ENCODE results near the gene TRIM34. TPM values are rescaled to one million over a fixed set of nuclear protein-coding genes. Genes with fewer than 3 reads are reported as not detected.

The TRIM34 gene
- total RNA-seq, 1 experiment from 2014 or later: 0.66 TPM

GRCh38 chr11:5626196-5626595, 1.4 kb downstream of the TRIM34 start:
- Mint-ChIP-seq H3K27ac (no peak overlapping the region), H3K27me3 (ENCODE audit: low read depth) (no peaks in the 10 kb centered on the region), H3K9me3 (0 out of 2 replicates have a peak, but pooled peaks cover 3% of the 10 kb centered on the region), H3K4me1 (peaks cover 29% of the 10 kb centered on the region), H3K4me3 (no peak overlapping the region), H3K36me3 (no peaks in the 10 kb centered on the region)
- ATAC-seq (no peak), DNase-seq (ENCODE audit: low spot score) (no peak)
- POLR2A ChIA-PET: no interaction called here
- CTCF ChIA-PET: no interaction called here
- no peak for TF ChIP-seq CBFB (CRISPR knock-in tag; IDR thresholded peaks at IDR 0.05; ENCODE audit: low read depth)
- no peak for TF ChIP-seq GRHL2 (CRISPR knock-in tag; IDR thresholded peaks at IDR 0.05; ENCODE audit: insufficient replicate concordance, severe bottlenecking)
- TF ChIP-seq NFYB (CRISPR knock-in tag; conservative IDR thresholded peaks at IDR 0.05; ENCODE audit: low read depth): no peak
- TF ChIP-seq STAT6 (CRISPR knock-in tag; conservative IDR thresholded peaks at IDR 0.05; ENCODE audit: low read depth): no peak
- TF ChIP-seq HMGXB4 (CRISPR knock-in tag; IDR thresholded peaks at IDR 0.05): no peak
- no peak for TF ChIP-seq MYBL2 (CRISPR knock-in tag; IDR thresholded peaks at IDR 0.05)
- TF ChIP-seq ESRRA (CRISPR knock-in tag; IDR thresholded peaks at IDR 0.05; ENCODE audit: borderline replicate concordance): no peak

DNA sequence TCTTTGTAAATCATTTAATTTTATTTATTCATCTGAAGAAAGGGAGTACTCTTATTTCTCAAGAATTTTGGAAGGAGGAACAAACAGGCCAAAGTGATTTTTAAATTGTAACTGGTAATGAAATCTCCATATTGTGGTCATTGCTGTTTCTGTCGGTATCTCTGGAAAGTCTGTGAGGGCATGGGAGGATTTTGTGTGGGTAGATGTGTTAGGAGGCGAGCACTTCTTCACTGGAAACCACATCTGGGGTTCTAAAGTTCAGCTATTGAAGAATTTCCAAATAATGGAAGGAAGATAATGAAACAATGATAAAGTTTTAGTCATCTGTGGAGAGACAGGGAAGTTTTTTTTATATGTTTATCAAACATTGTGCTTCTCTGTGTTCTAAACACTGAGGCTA, 6.6 kb downstream of the TRIM34 start:
- H3K27ac Mint-ChIP-seq: no peak overlapping the region
- H3K36me3 Mint-ChIP-seq: peaks cover 3% of the 10 kb centered on the region
- POLR2A ChIA-PET: no interaction called here
- H3K4me1 Mint-ChIP-seq: no peaks in the 10 kb centered on the region
- ATAC-seq: no peak
- CTCF ChIA-PET: no interaction called here
- peaks cover 7% of the 10 kb centered on the region; the same call in 1 of the 2 replicates for H3K9me3 Mint-ChIP-seq
- no peak overlapping the region for H3K4me3 Mint-ChIP-seq
- H3K27me3 Mint-ChIP-seq (ENCODE audit: low read depth): no peaks in the 10 kb centered on the region; the same call in 1 of the 2 replicates
- no peak for DNase-seq (ENCODE audit: low spot score)
- no peak for TF ChIP-seq FOXP1 (CRISPR knock-in tag; IDR thresholded peaks at IDR 0.05; ENCODE audit: borderline replicate concordance)
- TF ChIP-seq, protein P1, sequence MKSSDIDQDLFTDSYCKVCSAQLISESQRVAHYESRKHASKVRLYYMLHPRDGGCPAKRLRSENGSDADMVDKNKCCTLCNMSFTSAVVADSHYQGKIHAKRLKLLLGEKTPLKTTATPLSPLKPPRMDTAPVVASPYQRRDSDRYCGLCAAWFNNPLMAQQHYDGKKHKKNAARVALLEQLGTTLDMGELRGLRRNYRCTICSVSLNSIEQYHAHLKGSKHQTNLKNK (CRISPR knock-in tag; IDR thresholded peaks at IDR 0.05): no peak
- no peak for TF ChIP-seq ZNF263 (CRISPR knock-in tag; IDR thresholded peaks at IDR 0.05; ENCODE audit: low read depth)
- TF ChIP-seq, protein P2, sequence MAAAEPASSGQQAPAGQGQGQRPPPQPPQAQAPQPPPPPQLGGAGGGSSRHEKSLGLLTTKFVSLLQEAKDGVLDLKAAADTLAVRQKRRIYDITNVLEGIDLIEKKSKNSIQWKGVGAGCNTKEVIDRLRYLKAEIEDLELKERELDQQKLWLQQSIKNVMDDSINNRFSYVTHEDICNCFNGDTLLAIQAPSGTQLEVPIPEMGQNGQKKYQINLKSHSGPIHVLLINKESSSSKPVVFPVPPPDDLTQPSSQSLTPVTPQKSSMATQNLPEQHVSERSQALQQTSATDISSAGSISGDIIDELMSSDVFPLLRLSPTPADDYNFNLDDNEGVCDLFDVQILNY (CRISPR knock-in tag; IDR thresholded peaks at IDR 0.05): no peak
- no peak for TF ChIP-seq TEAD4 (CRISPR knock-in tag; IDR thresholded peaks at IDR 0.05)
- no peak for TF ChIP-seq CBFB (CRISPR knock-in tag; IDR thresholded peaks at IDR 0.05; ENCODE audit: low read depth)
- no peak for TF ChIP-seq ZNF396 (CRISPR knock-in tag; IDR thresholded peaks at IDR 0.05; ENCODE audit: borderline replicate concordance)
- TF ChIP-seq HMGXB4 (CRISPR knock-in tag; IDR thresholded peaks at IDR 0.05): no peak
- TF ChIP-seq MLX (CRISPR knock-in tag; IDR thresholded peaks at IDR 0.05): no peak
- TF ChIP-seq KAT7 (CRISPR knock-in tag; IDR thresholded peaks at IDR 0.05; ENCODE audit: borderline replicate concordance): no peak
- TF ChIP-seq NR1H2 (CRISPR knock-in tag; IDR thresholded peaks at IDR 0.05): no peak
- TF ChIP-seq FOXK1 (CRISPR knock-in tag; IDR thresholded peaks at IDR 0.05): no peak
